NCI-H2196 (cell line): ENCODE results near the gene SCO1.

ENCODE experiments used
- DNase-seq: peaks from one replicate; lab custom pipeline; 2025; ENCODE audit not compliant: unreplicated experiment; lab: John Stamatoyannopoulos, UW

Gene SCO1

GRCh38 chr17:10657148-10657547, 40.2 kb downstream of the SCO1 start, which contains the start of gene MYH3:
Gene MYH3 (minus strand): TSS chr17:10657309. CDS start chr17:10655064, 2,245 bp downstream.
- DNase-seq: no peak

- DNase-seq: no peak
These were observed 43.3 kb downstream of the SCO1 start for GRCh38 chr17:10653987-10654386.

DNA sequence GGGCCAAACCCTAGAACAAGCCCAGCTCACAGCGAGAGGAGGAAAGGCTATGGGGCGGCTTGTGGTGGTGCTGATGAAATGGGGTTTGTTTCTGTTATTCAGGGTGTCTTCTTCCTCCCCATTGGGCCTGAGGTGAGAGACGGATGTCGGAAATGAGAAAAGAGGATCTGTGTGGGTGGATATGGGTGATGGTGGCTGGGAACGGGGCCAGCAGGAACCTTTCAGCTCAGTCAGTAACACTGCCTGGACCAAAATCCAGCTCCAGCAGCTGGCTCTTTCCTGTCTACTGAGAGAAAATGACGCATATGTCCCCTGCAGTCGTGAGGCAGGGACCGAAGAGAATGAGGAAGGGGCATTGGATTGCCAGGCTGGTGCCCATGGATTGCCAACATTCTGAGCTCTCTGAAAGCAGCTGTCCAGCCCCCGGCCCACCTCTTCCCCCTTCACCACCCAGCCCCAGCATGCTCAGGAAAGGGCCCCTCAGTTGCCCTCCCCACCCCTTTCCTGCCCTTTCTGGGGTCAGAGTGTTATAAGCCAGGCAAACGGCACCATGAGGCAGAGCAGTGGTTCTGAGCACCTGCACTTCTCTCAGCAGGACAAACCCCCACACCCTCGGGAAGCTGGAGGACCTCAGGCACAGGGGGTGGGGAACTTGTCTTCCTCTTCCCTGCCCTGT, 44.2 kb downstream of the SCO1 start:
- no peak for DNase-seq

GRCh38 chr17:10651927-10652326, 45.4 kb downstream of the SCO1 start:
- DNase-seq: no peak

DNA sequence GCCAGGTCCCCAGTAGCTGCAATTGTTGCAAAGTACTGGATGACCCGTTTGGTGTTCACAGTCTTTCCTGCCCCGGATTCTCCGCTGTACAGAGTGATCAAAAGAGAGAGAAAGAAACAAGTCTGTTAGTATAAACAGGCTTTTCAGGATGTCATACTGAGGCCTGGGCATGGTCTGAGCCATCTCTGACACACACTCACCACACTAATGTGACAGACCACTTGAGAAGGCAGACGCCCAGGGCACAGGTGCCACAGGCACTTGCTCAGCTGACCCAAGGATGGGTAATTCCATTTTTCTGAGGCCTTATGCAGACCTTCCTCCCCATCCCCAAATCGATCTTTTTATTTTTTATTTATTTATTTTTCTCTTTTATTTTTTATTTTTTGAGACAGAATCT, 47.7 kb downstream of the SCO1 start:
- DNase-seq: no peak

DNA sequence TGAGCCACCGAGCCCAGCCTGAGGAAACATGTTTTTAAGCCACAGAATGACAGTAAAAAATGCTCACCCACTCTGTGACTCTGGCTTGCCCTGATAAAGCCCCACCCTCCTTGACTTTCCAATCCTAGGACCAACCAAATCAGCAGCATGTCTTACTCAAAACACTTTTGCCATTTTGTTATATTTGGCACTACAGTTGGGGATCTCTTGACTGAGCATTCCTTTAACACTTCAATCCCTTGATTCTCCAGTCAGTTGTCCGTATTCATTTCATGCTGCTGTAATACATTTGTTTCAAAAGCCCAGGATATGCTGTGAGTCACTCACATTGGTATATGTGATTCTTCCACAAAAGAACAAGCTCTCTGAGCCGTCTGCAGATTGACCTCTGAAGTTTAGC, 48.4 kb downstream of the SCO1 start:
- DNase-seq: no peak

DNA sequence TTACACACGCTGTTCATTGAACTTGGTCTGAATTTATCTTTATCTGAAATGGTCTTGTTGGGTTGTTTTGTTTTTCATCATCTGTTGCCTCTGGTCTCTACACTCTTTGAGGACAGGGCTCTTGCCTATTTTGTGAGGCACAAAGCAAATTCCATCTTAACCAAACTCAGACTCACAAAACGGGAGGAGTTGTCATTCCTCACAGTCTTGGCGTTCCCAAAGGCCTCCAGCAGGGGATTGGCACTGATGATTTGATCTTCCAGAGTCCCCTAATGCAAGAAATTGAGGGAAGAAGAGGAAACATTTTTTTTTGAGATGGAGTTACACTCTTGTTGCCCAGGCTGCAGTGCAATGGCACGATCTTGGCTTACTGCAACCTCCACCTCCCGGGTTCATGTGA, 49.0 kb downstream of the SCO1 start:
- no peak for DNase-seq

- peak; percentile 33 for DNase-seq
These were observed 50.8 kb downstream of the SCO1 start for GRCh38 chr17:10646392-10646990.

DNA sequence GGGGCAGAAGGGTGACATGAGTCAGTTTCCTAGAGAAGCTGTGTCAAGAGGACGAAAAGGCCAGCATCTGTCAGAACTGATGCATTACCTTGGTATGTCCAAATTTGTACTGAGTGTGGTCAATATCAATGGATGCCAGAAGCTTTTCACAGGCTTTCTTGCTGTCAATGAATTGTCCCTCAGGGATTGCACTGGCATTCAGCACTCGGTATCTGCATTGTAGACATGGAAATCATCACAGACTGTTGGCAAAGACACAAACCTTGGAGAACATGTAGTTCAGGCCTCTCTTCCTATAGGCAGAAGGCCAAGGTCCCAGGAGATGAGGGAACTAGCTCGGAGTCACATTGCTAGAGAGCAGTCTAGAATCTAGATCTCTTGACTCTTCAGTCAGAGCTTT, 56.9 kb downstream of the SCO1 start:
- no peak for DNase-seq

DNA sequence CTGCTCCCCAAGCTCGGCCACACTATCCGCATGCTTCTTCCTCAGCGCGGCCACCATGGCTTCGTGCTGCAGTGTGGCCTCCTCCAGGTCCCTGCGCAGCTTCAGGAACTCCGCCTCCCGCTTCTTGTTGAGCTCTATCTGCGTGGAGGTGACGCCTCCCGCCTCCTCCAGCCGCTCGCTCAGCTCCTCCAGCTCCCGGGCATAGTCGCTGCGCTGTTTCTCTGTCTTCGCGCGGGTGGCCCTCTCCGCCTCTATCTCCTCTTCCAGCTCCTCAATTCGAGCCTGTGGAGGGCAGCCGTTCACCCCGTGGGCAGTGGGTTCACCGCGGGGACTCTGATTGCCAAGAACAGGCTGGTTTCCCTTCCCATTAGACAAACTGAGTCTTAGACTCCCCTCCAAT, 59.2 kb downstream of the SCO1 start:
- DNase-seq: no peak

- DNase-seq: no peak
These were observed 62.0 kb downstream of the SCO1 start for GRCh38 chr17:10635290-10635689.

GRCh38 chr17:10633738-10634379, 63.5 kb downstream of the SCO1 start:
- no peak for DNase-seq

DNA sequence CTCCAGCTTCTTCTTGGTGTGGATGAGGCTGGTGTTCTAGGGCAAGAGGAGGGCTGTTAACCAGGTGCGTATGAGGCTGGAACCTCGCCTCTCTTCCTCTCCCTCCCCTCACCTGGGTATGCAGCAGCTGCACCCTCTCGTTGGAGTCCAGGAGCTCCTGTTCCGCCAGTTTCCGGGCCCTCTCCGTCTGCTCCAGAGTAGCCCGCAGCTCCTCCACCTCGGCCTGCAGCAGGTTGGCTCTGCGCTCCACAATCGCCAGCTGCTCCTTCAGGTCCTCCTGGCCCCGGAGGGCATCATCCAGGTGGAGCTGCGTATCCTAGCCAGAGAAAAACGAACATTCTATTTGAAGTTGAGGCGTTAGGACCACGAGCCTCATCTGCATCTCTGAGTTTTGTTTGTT, 65.6 kb downstream of the SCO1 start:
- DNase-seq: no peak

DNA sequence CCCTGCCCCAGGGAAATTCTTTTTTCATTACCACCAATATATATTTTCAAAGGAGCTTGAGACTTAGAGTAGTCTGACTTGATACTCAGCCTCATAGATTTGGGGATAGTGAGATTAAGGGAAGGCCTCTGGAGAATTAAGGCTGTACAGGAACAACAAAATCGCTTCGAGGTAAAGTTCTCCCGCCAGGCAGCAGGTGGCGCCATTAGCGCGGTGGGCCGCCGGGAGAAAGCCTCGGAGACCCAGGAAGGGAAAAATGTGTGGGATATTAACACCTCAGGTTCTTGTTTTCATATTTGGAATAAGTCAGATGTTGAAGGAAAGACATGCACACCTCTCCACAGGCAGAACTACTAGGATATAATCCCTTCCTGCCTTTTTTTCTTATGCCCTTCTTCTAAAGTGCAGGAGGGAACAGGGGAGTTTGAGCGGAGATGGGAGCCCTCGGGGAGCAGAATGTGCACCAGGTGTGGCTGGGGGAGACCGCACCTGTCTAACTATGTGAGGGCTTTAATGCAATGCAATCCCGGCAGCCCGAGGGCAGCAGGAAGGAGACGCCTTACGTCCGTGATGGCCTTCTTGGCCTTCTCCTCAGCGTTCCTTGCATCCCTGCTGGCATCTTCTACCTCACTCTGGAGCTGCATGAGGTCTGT, 66.2 kb downstream of the SCO1 start:
- peak; percentile 0 for DNase-seq

GRCh38 chr17:10629706-10630105, 67.6 kb downstream of the SCO1 start:
- no peak for DNase-seq

GRCh38 chr17:10628756-10629155, 68.6 kb downstream of the SCO1 start:
- no peak for DNase-seq

DNA sequence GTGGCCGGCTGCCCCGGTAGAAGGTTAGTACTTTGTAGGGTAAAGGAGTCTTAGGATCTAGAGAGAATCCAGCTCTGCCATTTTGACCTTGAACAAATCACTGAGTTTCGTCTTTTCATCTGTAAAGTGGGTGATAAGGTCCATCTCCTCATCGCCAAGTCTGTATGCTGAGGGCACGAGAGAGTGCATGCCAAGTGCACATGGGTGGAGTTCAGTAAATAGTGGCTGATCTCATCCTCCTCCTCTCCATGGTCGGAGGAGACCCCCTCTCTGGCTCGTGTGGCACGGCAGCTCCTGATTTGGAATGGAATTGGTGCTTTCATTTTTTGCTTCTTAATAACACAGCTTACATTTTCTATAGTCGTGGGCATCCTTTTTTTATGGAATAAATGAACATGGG, 70.9 kb downstream of the SCO1 start:
- DNase-seq: no peak

DNA sequence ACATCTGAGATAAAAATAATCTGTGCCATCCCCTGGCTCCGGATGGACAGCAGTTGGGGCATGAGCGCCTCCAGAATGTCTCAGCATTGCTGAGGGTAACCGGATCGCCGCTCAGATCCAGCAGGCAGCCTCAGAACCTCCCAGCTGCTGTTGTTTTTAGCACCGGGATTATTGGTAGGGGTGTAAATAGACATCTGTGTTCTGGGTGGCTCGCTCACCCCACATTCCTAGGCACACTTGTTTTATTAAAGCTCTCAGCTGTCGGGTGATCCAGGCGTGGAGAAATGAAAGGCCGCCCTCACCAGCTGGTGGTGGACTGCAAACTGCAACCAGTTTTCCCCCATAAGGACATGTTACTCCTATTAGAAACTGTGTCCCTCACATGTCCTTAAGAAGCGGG, 72.4 kb downstream of the SCO1 start:
- no peak for DNase-seq

DNA sequence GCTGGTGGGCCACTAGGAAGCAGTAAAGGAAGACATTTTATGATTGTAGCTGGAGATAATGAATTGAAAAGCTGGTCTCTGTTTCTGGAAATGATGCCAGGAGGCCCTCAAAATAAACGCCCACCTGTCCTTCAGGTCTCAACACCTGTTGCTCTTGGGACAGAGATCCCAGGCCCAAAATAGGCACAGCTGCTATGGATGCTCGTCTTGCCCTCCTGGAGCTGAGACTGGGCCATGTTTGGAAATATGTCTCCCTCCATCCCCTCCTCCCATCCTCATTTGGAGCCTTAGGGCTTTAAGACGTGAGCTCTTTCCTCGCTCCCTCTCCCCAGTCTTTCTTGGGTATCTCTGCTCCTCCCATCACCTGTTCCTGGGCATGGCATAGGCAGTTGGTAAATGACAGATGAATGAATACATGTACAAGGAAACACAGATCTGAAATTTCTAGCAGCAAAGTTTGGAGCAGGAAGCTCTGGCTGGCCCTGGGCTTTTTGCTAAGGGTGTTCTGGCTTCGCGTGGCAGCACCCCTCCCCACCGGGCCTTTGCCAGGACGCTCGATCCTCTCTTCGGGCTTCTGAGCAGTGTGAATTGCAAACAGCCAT, 73.5 kb downstream of the SCO1 start:
- DNase-seq: no peak

DNA sequence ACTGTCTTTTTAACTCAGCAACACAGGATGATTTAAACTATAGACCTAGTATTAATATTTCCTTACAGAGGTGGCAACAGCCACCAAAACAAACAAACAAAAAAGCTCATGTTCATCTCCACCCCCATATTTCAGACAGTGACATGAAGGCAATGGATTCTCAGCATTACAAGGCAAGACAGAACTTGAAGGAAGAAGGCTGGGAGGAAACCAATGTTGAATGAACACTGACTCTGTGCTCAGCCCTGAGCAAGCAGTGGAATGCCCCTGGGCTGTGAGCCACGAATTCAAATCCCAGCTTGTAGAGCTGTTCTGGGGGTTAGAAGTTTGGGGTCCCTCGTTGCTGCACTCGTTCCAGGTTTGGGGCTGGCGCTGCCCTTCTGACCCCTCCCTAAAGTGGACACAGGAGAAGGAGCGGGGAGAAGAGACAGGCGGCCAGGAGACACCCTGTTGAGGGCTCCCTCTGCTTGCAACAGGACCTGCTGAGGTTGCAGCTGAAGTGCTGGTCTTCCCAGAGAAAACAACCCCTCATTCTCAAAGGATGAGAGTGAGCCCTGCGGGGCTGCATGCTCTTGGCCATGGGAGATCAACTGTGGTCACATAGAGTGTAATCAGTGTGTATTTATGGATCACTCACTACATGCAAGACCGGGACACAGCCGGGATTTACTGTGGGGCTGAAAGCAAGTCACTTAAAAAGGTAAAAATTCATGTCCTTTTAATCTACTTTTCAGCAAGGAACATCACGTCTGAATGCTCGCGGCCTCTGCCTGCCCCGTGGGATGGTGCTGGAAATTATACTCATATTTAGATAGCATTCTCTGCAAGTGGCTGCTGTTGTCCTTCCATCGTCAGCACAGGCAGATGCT, 74.5 kb downstream of the SCO1 start:
- no peak for DNase-seq
